Endothelial cell of umbilical vein (primary cell): ENCODE data around the gene IMPG1.

Source experiments
- CTCF ChIP-seq, 2 donors: IDR thresholded peaks; 1 replicate in 1 of 2; 2 replicates in 1 of 2; pipeline ENCODE4 v1.5.1; 2011; ENCODE audit warnings: low read length in 2 of 2, mild to moderate bottlenecking in 2 of 2, moderate library complexity in 2 of 2, control low read depth in 1 of 2, inconsistent platforms in 1 of 2, low read depth in 1 of 2; ENCODE audit not compliant: insufficient read depth in 1 of 2; ENCODE audit errors: extremely low read depth in 1 of 2
- MAX ChIP-seq: IDR thresholded peaks from 2 replicates; pipeline ENCODE4 v1.6.1; 2011; ENCODE audit not compliant: insufficient read depth, insufficient read length
- POLR2A ChIP-seq: IDR thresholded peaks from 2 replicates; pipeline ENCODE4 v1.6.1; 2012; ENCODE audit warnings: low read depth, mild to moderate bottlenecking, control low read depth, low read length

GRCh38 chr6:75922226-75922625 is 150.2 kb downstream of the IMPG1 start:
- no peak for TF ChIP-seq MAX
- TF ChIP-seq POLR2A = no peak
- no peak for TF ChIP-seq CTCF (IDR thresholded peaks at IDR 0.05; ENCODE audit: extremely low read depth in 1 of 2, insufficient read depth in 1 of 2, low read depth in 1 of 2, low read length in 2 of 2)
